WTC11 (cell line): Measurements from ENCODE around the gene PDSS2. TPM values are rescaled to one million over a fixed set of nuclear protein-coding genes. Genes with fewer than 3 reads are reported as not detected.

Experiments
- ATAC-seq: fragments of 200-7000 bp; cut with Tn5 transposase; 2 replicates; pipeline ENCODE4 v1.10.0; 2021; ENCODE audit warnings: mild to moderate bottlenecking, moderate library complexity
- CTCF ChIA-PET: fragments of 300-600 bp; sonication (Branson Sonifier 250); formaldehyde crosslinking; loops from one replicate; lab custom pipeline; 2021; ENCODE audit warnings: antibody characterized with exemption; lab: Charles Lee
- POLR2A ChIA-PET: fragments of 350-600 bp; sonication (Branson Sonifier 250); formaldehyde crosslinking; loops from one replicate; lab custom pipeline; 2021; ENCODE audit warnings: antibody characterized with exemption; lab: Charles Lee
- DNase-seq: peaks from one replicate; pipeline ENCODE4 v3.0.0; 2021; ENCODE audit warnings: low spot score
- H3K27ac Mint-ChIP-seq: 2 replicates; pipeline ENCODE4 v1.8.0; 2021; ENCODE audit warnings: mixed read lengths
- H3K27me3 Mint-ChIP-seq: 2 replicates; pipeline ENCODE4 v1.8.0; 2021; ENCODE audit warnings: low read depth, mild to moderate bottlenecking, moderate library complexity, mixed read lengths
- H3K36me3 Mint-ChIP-seq: 2 replicates; pipeline ENCODE4 v1.8.0; 2021; ENCODE audit warnings: mixed read lengths
- H3K4me1 Mint-ChIP-seq: 2 replicates; pipeline ENCODE4 v1.8.0; 2022; ENCODE audit warnings: mixed read lengths
- H3K4me3 Mint-ChIP-seq: 2 replicates; pipeline ENCODE4 v1.8.0; 2021; ENCODE audit warnings: mild to moderate bottlenecking, moderate library complexity, mixed read lengths
- H3K9me3 Mint-ChIP-seq: 2 replicates; pipeline ENCODE4 v1.8.0; 2021; ENCODE audit warnings: mixed read lengths
- ATF3 ChIP-seq: sonication (generic); formaldehyde crosslinking; conservative IDR thresholded peaks from 2 replicates; pipeline ENCODE4 v1.8.1; 2022; ENCODE audit warnings: mild to moderate bottlenecking, missing genetic modification reagents
- E2F5 ChIP-seq: sonication (generic); formaldehyde crosslinking; IDR thresholded peaks from 2 replicates; pipeline ENCODE4 v1.8.1; 2022; ENCODE audit warnings: mild to moderate bottlenecking, moderate library complexity, missing genetic modification reagents
- ETV6 ChIP-seq: sonication (generic); formaldehyde crosslinking; IDR thresholded peaks from 2 replicates; pipeline ENCODE4 v1.8.1; 2022; ENCODE audit warnings: mild to moderate bottlenecking, missing genetic modification reagents
- NR2C2 ChIP-seq: sonication (generic); formaldehyde crosslinking; IDR thresholded peaks from 2 replicates; pipeline ENCODE4 v1.8.0; 2022; ENCODE audit warnings: mild to moderate bottlenecking, missing genetic modification reagents
- ZNF219 ChIP-seq: sonication (generic); formaldehyde crosslinking; IDR thresholded peaks from 2 replicates; pipeline ENCODE4 v1.8.0; 2023; ENCODE audit warnings: missing genetic modification reagents, mild to moderate bottlenecking, borderline replicate concordance
- ZNF281 ChIP-seq: sonication (generic); formaldehyde crosslinking; IDR thresholded peaks from 2 replicates; pipeline ENCODE4 v1.8.0; 2023; ENCODE audit warnings: mild to moderate bottlenecking, missing genetic modification reagents
- total RNA-seq: library from RNA; stranded (reverse); gene quantifications from 3 replicates; pipeline ENCODE4 v1.2.3, GENCODE V29; 2021
- TF ChIP-seq, protein P1 (sequence below): fragments of 250-450 bp; sonication (Bioruptor Pico); IDR thresholded peaks from 2 replicates; pipeline ENCODE4 v1.9.0; 2021; ENCODE audit warnings: mild to moderate bottlenecking
- TF ChIP-seq, protein P2 (sequence below): sonication (generic); formaldehyde crosslinking; IDR thresholded peaks from 2 replicates; pipeline ENCODE4 v1.8.1; 2022; ENCODE audit warnings: missing genetic modification reagents, borderline replicate concordance
- TF ChIP-seq, protein P3 (sequence below): sonication (generic); formaldehyde crosslinking; IDR thresholded peaks from 2 replicates; pipeline ENCODE4 v1.8.0; 2023; ENCODE audit warnings: missing genetic modification reagents
- TF ChIP-seq, protein P4 (sequence below): sonication (generic); formaldehyde crosslinking; IDR thresholded peaks from 2 replicates; pipeline ENCODE4 v1.8.1; 2023; ENCODE audit warnings: mild to moderate bottlenecking, missing genetic modification reagents

Gene PDSS2
- total RNA-seq, 1 experiment from 2014 or later, result 18.3 TPM

- Mint-ChIP-seq H3K36me3 (peaks cover 4% of the 10 kb centered on the region), H3K4me1 (peaks cover 12% of the 10 kb centered on the region)
These were observed 130.1 kb downstream of the PDSS2 start for GRCh38 chr6:107329063-107329860.

DNA sequence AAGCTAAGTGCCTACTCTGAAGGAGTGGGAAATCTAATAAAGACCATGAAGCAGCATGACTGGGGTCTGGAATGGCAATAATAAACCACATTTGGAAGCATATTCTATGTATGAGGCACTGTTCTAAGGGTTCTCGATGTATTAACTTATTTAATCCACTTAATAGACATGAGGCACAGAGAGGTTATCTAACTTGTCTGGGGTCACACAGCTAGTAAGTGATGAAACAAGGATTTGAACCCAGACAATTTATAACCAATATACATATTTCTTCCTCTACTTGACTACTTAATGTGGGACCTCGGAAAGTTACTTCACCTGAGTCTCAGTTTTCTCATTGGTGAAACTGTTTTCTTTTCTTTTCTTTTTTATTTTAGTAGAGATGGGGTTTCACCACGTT is 131.3 kb downstream of the PDSS2 start:
- Mint-ChIP-seq H3K4me3 (no peak overlapping the region), H3K9me3 (peaks cover 3% of the 10 kb centered on the region; the same call in 1 of the 2 replicates), H3K27ac (no peak overlapping the region)
- ATAC-seq, result no peak
- TF ChIP-seq, protein P1, sequence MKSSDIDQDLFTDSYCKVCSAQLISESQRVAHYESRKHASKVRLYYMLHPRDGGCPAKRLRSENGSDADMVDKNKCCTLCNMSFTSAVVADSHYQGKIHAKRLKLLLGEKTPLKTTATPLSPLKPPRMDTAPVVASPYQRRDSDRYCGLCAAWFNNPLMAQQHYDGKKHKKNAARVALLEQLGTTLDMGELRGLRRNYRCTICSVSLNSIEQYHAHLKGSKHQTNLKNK, result no peak
- TF ChIP-seq, protein P2, sequence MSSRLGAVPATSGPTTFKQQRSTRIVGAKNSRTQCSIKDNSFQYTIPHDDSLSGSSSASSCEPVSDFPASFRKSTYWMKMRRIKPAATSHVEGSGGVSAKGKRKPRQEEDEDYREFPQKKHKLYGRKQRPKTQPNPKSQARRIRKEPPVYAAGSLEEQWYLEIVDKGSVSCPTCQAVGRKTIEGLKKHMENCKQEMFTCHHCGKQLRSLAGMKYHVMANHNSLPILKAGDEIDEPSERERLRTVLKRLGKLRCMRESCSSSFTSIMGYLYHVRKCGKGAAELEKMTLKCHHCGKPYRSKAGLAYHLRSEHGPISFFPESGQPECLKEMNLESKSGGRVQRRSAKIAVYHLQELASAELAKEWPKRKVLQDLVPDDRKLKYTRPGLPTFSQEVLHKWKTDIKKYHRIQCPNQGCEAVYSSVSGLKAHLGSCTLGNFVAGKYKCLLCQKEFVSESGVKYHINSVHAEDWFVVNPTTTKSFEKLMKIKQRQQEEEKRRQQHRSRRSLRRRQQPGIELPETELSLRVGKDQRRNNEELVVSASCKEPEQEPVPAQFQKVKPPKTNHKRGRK (CRISPR knock-in tag), result no peak
- TF ChIP-seq ETV6 (CRISPR knock-in tag) (no peak), NR2C2 (CRISPR knock-in tag) (no peak), ATF3 (CRISPR knock-in tag) (no peak), ZNF219 (no peak), ZNF281 (CRISPR knock-in tag) (no peak)
- TF ChIP-seq, protein P3, sequence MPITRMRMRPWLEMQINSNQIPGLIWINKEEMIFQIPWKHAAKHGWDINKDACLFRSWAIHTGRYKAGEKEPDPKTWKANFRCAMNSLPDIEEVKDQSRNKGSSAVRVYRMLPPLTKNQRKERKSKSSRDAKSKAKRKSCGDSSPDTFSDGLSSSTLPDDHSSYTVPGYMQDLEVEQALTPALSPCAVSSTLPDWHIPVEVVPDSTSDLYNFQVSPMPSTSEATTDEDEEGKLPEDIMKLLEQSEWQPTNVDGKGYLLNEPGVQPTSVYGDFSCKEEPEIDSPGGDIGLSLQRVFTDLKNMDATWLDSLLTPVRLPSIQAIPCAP (CRISPR knock-in tag), result no peak
- TF ChIP-seq, all 79 proteins: peak for 0
- Mint-ChIP-seq H3K36me3 (peaks cover 4% of the 10 kb centered on the region), H3K4me1 (peaks cover 12% of the 10 kb centered on the region), H3K27me3 (no peaks in the 10 kb centered on the region)
- DNase-seq, result no peak
- CTCF ChIA-PET, result interaction anchor here (1.2 kb wide), 1 partner anchor 10 kb away, joined by 4 read pairs; no protein-coding TSS in a partner anchor
- POLR2A ChIA-PET, result no interaction called here

More at GRCh38 chr6:107329063-107329860, 130.1 kb downstream of the PDSS2 start:
- Mint-ChIP-seq H3K27ac (no peak overlapping the region; the same call in 1 of the 2 replicates), H3K9me3 (peaks cover 3% of the 10 kb centered on the region; the same call in 1 of the 2 replicates)
- ChIA-PET POLR2A (interaction anchor here (0.6 kb wide), 1 partner anchor 1176 kb away, joined by 3 read pairs; no protein-coding TSS in a partner anchor), CTCF (interaction anchor here (0.7 to 1.8 kb wide), 5 partner anchors 11 to 329 kb away, joined by 3 to 7 read pairs (median 3); no protein-coding TSS in a partner anchor)
- no peak for TF ChIP-seq E2F5 (CRISPR knock-in tag)
- TF ChIP-seq, protein P1, result no peak
- TF ChIP-seq, protein P4, sequence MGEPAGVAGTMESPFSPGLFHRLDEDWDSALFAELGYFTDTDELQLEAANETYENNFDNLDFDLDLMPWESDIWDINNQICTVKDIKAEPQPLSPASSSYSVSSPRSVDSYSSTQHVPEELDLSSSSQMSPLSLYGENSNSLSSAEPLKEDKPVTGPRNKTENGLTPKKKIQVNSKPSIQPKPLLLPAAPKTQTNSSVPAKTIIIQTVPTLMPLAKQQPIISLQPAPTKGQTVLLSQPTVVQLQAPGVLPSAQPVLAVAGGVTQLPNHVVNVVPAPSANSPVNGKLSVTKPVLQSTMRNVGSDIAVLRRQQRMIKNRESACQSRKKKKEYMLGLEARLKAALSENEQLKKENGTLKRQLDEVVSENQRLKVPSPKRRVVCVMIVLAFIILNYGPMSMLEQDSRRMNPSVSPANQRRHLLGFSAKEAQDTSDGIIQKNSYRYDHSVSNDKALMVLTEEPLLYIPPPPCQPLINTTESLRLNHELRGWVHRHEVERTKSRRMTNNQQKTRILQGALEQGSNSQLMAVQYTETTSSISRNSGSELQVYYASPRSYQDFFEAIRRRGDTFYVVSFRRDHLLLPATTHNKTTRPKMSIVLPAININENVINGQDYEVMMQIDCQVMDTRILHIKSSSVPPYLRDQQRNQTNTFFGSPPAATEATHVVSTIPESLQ, result no peak
- TF ChIP-seq, all 79 proteins: peak for 0
- DNase-seq (no peak), ATAC-seq (no peak)
- Mint-ChIP-seq H3K4me3 (no peak overlapping the region), H3K27me3 (no peaks in the 10 kb centered on the region)
